Activated CD4-positive, alpha-beta T cell treated with anti-CD3 and anti-CD28 coated beads, Interleukin-2, amount 10 ng/mL, durations not matched to agents 24 days and 14 days (primary cell): ENCODE data around the gene CORO1C. TPM values are rescaled to one million over a fixed set of nuclear protein-coding genes. Genes with fewer than 3 reads are reported as not detected.

Source experiments
- DNase-seq: peaks from one replicate; pipeline ENCODE4 v3.0.0; 2022
- H3K27ac Mint-ChIP-seq: one replicate; pipeline ENCODE4 v1.8.0; 2022; ENCODE audit warnings: mild to moderate bottlenecking, mixed read lengths
- H3K27me3 Mint-ChIP-seq: one replicate; pipeline ENCODE4 v1.8.0; 2022; ENCODE audit warnings: mixed read lengths
- H3K36me3 Mint-ChIP-seq: one replicate; pipeline ENCODE4 v1.8.0; 2022; ENCODE audit warnings: low read depth, mild to moderate bottlenecking, mixed read lengths
- H3K4me1 Mint-ChIP-seq: one replicate; pipeline ENCODE4 v1.8.0; 2021; ENCODE audit warnings: mixed read lengths
- H3K4me3 Mint-ChIP-seq: one replicate; pipeline ENCODE4 v1.8.0; 2022; ENCODE audit warnings: mild to moderate bottlenecking, moderate library complexity, mixed read lengths
- H3K9me3 Mint-ChIP-seq: one replicate; pipeline ENCODE4 v1.8.0; 2021; ENCODE audit warnings: mixed read lengths
- intact Hi-C: fragments of 100-400 bp; cut with micrococcal nuclease; formaldehyde crosslinking; loops from one replicate; pipeline ENCODE4 v1.15.1; 2023
- total RNA-seq: library from RNA; stranded (reverse); gene quantifications from 2 replicates; pipeline ENCODE4 v1.2.3, GENCODE V29; 2022

The CORO1C gene
- total RNA-seq, 1 donor from 2014 or later: 70.1 TPM

DNA sequence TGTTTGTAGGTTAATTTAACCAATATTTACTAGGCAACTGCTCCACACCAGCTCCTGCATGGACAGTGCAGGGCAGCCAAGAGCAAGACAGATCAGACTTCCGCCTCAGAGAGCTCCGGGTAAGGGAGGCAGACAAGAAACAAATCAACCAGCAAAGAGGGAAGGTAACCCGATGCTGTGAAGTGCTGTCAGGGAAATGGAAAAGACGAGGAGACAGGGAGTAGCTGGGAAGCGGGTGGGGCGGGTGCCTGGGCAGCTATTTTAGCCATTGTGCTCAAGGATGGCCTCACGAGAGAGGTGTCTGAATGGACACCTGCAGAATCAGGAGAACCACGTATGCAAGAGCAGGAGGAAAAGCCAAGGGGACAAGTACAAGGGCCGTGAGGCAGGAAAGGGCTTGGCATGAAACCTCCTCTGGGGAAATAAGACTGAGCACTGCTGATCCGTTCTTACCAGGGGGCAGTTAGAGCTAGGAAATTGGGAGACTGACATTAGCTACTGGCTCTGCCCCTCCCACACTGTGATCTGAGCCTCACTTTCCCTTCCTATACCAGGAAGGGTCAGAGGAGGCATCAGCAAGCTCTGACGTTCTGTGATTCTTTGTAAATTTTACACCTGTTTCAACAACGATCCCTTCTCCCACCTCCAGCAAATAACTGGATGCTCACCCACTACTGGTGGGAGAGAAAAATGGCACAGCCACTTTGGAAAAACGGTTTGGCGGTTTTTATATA lies 126.9 kb downstream of the CORO1C start:
- intact Hi-C loops: no loop called here
- DNase-seq: no peak
- Mint-ChIP-seq H3K4me3 (no peak overlapping the region), H3K27me3 (peaks cover 6% of the 10 kb centered on the region), H3K9me3 (peaks cover 10% of the 10 kb centered on the region), H3K4me1 (no peaks in the 10 kb centered on the region), H3K36me3 (no peaks in the 10 kb centered on the region), H3K27ac (no peak overlapping the region)

DNA sequence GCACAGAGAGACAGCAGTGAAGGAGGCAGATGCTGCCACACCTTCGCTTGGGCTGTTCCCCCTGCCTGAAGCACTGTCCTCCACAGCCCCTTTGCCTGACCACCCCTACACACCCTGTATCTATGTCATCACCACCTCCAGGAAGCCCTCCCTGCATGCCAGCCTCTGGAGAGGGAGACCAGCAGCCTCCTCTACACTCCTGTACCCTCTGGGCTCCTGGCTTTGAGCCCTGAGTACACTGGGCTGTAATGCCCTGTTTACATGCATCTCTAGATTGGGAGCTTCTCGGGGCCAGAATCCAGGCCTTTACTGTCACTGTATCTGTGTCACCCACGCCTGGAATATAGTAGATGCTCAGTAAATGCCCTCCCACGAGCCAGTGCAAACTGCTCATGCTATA lies 127.6 kb downstream of the CORO1C start:
- peaks cover 10% of the 10 kb centered on the region for H3K9me3 Mint-ChIP-seq
- no peaks in the 10 kb centered on the region for H3K4me1 Mint-ChIP-seq
- peaks cover 6% of the 10 kb centered on the region for H3K27me3 Mint-ChIP-seq
- no peak for DNase-seq
- no peak overlapping the region for H3K27ac Mint-ChIP-seq
- intact Hi-C loops: no loop called here
- no peak overlapping the region for H3K4me3 Mint-ChIP-seq
- no peaks in the 10 kb centered on the region for H3K36me3 Mint-ChIP-seq

GRCh38 chr12:108602976-108603704 lies 128.2 kb downstream of the CORO1C start:
- Mint-ChIP-seq H3K4me3 (no peak overlapping the region), H3K9me3 (peaks cover 10% of the 10 kb centered on the region), H3K4me1 (no peaks in the 10 kb centered on the region), H3K27me3 (peaks cover 6% of the 10 kb centered on the region), H3K36me3 (no peaks in the 10 kb centered on the region), H3K27ac (no peak overlapping the region)
- DNase-seq: no peak
- intact Hi-C loops: no loop called here

GRCh38 chr12:108602209-108602705 lies 129.1 kb downstream of the CORO1C start:
- Mint-ChIP-seq H3K36me3 (no peaks in the 10 kb centered on the region), H3K4me1 (no peaks in the 10 kb centered on the region), H3K27me3 (peaks cover 6% of the 10 kb centered on the region), H3K4me3 (no peak overlapping the region), H3K27ac (no peak overlapping the region), H3K9me3 (peaks cover 10% of the 10 kb centered on the region)
- intact Hi-C loops: no loop called here
- no peak for DNase-seq

DNA sequence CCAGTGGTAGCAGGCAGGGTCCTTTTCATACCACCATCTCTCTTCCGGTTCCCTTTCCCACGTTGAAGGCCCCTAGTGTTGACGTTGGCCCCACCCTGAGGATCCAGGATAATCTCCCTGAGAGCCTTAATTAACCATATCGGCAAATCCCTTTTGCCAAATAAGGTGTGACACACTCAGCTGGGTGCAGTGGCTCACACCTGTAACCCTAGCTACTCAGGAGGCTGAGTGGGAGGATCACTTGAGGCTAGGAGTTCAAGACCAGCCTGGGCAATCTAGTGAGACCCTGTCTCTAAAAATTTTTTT lies 130.7 kb downstream of the CORO1C start:
- no peak overlapping the region for H3K27ac Mint-ChIP-seq
- H3K4me3 Mint-ChIP-seq: no peak overlapping the region
- peaks cover 4% of the 10 kb centered on the region for H3K9me3 Mint-ChIP-seq
- no peak for DNase-seq
- no peaks in the 10 kb centered on the region for H3K36me3 Mint-ChIP-seq
- H3K27me3 Mint-ChIP-seq: peaks cover 6% of the 10 kb centered on the region
- H3K4me1 Mint-ChIP-seq: no peaks in the 10 kb centered on the region
- intact Hi-C loops: no loop called here

DNA sequence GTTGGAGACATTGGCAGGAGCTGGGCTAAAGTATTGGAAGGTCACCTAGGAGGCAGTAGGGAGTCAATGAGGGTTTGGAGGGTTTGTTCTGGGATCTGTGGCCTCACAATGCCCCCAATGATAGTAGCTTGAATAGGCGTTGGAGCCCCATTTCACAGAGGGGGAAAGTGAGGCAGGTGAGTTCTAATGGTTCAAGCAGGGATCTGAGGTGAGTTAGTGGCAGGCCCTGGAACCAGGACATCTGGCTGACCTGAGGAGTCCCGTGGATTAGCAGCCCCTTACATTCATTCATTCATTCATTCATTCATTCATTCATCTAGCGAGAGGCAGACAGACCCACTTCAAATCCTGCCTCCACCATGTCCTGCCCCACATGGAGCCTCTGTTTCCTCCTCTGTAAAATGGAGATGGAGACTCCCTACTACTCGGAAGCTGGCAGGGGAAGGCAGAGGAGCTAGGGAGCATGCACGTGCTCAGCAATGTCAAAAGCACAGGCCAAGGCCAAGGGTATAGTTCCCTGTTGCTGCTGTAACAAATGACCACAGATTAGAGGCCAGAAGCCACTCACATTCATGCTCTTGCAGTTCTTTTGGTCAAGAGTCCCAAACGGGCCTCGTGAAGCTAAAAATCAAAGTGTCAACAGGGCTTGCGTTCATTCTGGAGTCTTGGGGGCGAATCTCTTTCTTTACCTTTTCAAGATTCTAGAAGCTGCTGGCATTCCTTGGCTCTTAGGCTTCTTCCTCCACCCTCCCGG lies 131.2 kb downstream of the CORO1C start:
- H3K27ac Mint-ChIP-seq: no peak overlapping the region
- no peak overlapping the region for H3K4me3 Mint-ChIP-seq
- intact Hi-C loops: no loop called here
- no peak for DNase-seq
- no peaks in the 10 kb centered on the region for H3K4me1 Mint-ChIP-seq
- no peaks in the 10 kb centered on the region for H3K36me3 Mint-ChIP-seq
- no peaks in the 10 kb centered on the region for H3K9me3 Mint-ChIP-seq
- H3K27me3 Mint-ChIP-seq: peaks cover 6% of the 10 kb centered on the region

DNA sequence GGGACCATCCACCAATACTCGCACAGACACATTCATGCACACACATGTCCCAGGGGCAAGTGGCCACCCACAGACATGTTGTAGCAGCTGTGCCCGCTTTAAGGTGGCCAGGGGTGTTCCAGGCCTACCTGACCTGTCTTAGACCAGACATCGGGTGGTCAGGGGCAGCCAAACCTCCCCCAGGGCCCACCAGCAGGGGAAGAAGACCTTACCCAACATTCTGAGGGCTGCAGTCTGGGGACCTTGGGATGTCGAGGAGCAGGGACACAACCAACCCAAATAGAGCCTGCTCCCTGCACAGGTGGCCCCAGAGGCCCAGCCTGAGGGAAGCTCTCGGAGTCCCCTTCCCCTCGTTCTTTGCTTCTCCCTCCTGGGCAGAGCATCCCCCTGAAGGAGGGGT lies 131.8 kb downstream of the CORO1C start:
- intact Hi-C loops: no loop called here

DNA sequence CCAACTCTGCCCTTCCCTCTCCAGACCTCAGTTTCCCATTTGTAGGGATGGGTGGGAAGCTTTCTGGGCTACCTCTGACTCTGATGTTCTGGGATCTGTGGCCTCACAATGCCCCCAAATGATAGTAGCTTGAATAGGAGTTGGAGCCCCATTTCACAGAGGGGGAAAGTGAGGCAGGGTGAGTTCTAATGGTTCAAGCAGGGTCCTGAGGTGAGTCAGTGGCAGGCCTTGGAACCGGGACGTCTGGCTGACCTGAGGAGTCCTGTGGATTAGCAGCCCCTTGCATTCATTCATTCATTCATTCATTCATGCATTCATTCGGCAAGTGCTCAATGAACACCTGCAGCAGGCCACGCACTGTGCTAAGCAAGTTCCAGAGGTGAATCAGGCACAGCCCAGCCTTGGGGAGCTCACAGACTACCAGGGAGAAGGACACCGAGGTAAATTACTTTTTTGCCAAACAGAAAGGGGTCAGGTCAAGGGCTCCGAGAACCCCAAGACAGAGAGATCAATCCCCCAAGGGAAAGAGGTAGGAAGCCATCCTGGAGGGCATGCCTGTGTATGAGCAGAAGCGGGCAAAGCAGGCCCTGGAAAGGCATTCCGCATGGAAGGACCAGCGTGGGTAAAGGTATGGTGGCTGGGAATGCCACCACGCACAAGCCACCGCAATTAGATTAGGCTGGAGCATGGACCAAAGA lies 132.6 kb downstream of the CORO1C start:
- no peaks in the 10 kb centered on the region for H3K27me3 Mint-ChIP-seq
- DNase-seq: no peak

More for the DNA sequence above, 131.8 kb downstream of the CORO1C start:
- Mint-ChIP-seq H3K4me1 (no peaks in the 10 kb centered on the region), H3K4me3 (no peak overlapping the region), H3K27ac (no peak overlapping the region), H3K27me3 (peaks cover 4% of the 10 kb centered on the region), H3K36me3 (no peaks in the 10 kb centered on the region), H3K9me3 (no peaks in the 10 kb centered on the region)
- no peak for DNase-seq

GRCh38 chr12:108597559-108598471 lies 133.5 kb downstream of the CORO1C start, which contains the start of gene TMEM119:
TSS of gene TMEM119 (minus strand) at chr12:108598084. CDS start at chr12:108592383, 5,701 bp downstream.
- no peaks in the 10 kb centered on the region for H3K9me3 Mint-ChIP-seq
- no peak within 1 kb of the TSS for H3K4me3 Mint-ChIP-seq
- H3K36me3 Mint-ChIP-seq: no peaks in the 10 kb centered on the region
- H3K4me1 Mint-ChIP-seq: no peaks in the 10 kb centered on the region
- H3K27ac Mint-ChIP-seq: no peak within 1 kb of the TSS
- intact Hi-C loops: no loop called here
- no peak for DNase-seq
- H3K27me3 Mint-ChIP-seq: no peaks in the 10 kb centered on the region

More for the DNA sequence above, 132.6 kb downstream of the CORO1C start:
- H3K36me3 Mint-ChIP-seq: no peaks in the 10 kb centered on the region
- no peak overlapping the region for H3K27ac Mint-ChIP-seq
- no peaks in the 10 kb centered on the region for H3K9me3 Mint-ChIP-seq
- H3K4me3 Mint-ChIP-seq: no peak overlapping the region
- intact Hi-C loops: no loop called here
- H3K4me1 Mint-ChIP-seq: no peaks in the 10 kb centered on the region

DNA sequence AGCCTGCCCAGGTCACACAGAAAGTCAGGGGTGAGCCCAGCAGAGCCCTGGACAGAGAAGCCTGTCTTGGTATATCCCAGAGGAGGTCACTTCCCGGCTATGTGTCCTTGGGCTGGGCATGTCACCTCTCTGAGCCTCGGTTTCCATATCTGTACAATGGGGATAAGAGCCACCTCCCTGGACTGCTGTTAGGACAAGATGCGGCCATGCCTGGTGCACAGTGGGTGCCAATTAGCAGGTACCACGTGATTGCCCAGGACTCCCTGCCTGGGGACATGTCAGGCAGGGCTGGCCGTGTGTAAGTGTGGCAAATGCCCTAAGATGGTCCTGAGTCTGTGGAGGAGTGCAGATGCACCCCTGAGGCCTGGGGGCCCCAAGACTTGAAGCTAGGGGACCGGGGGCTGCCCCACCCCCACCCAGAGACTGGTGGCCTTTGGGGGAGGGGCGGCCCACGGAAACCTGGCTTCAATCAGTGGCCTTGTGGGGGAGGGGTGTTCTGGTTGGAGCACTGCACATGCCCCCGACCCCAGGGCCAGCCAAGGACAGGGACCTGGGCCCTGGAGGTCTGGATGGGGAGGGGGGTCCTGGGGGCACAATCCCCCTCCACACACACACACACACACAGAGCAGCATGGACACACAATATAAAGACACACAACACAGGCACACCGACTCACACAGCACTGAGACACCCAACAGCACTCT lies 134.3 kb downstream of the CORO1C start:
- intact Hi-C loops: no loop called here
- H3K4me3 Mint-ChIP-seq: no peak overlapping the region
- H3K4me1 Mint-ChIP-seq: no peaks in the 10 kb centered on the region
- H3K27ac Mint-ChIP-seq: no peak overlapping the region
- H3K27me3 Mint-ChIP-seq: no peaks in the 10 kb centered on the region
- H3K36me3 Mint-ChIP-seq: no peaks in the 10 kb centered on the region
- no peaks in the 10 kb centered on the region for H3K9me3 Mint-ChIP-seq
- no peak for DNase-seq

GRCh38 chr12:108595711-108596647 lies 135.3 kb downstream of the CORO1C start:
- Mint-ChIP-seq H3K4me3 (no peak overlapping the region), H3K9me3 (no peaks in the 10 kb centered on the region), H3K4me1 (no peaks in the 10 kb centered on the region), H3K27ac (no peak overlapping the region), H3K27me3 (no peaks in the 10 kb centered on the region), H3K36me3 (no peaks in the 10 kb centered on the region)
- intact Hi-C loops: no loop called here
- no peak for DNase-seq
